GM12878 (cell line): Measurements from ENCODE around the gene BHLHA15. TPM values are rescaled to one million over a fixed set of nuclear protein-coding genes. Genes with fewer than 3 reads are reported as not detected.

Experiments used
- ATAC-seq: fragments of 200-7000 bp; cut with Tn5 transposase; 3 replicates; pipeline ENCODE4 v1.9.1; 2020; ENCODE audit warnings: mild to moderate bottlenecking, moderate library complexity
- BruUV-seq: library from RNA; stranded (reverse); fragments of 400-500 nt; replicated peaks from 2 replicates; lab custom pipeline; 2021; lab: Mats Ljungman, UMichigan
- CTCF ChIA-PET: fragments of 300-600 bp; sonication (Branson Sonifier 250); formaldehyde crosslinking; extraction: SDS; loops from one replicate; lab custom pipeline; 2021; ENCODE audit warnings: inconsistent platforms; lab: Yijun Ruan, JAX
- POLR2A ChIA-PET: fragments of 350-600 bp; formaldehyde crosslinking; extraction: SDS; loops from one replicate; lab custom pipeline; 2021; ENCODE audit warnings: inconsistent platforms; lab: Charles Lee
- RAD21 ChIA-PET: fragments of 300-600 bp; sonication (Branson Sonifier 250); formaldehyde crosslinking; loops from one replicate; lab custom pipeline; 2023; ENCODE audit warnings: antibody characterized with exemption; ENCODE audit not compliant: unreplicated experiment; lab: Charles Lee
- SMC1A ChIA-PET: fragments of 300-600 bp; sonication (Branson Sonifier 250); formaldehyde crosslinking; loops from one replicate; lab custom pipeline; 2023; ENCODE audit not compliant: unreplicated experiment, uncharacterized antibody; lab: Charles Lee
- DNase-seq: peaks from one replicate; pipeline ENCODE4 v3.0.0-alpha.2; 2011; ENCODE audit warnings: low read depth, low spot score
- FAIRE-seq: peaks from 3 replicates; lab custom pipeline; 2011; peaks lifted over from hg19 to GRCh38; lab: Jason Lieb, UNC
- H2AFZ ChIP-seq: 2 replicates; pipeline ENCODE4 v1.6.0; 2011; ENCODE audit warnings: low read depth, low read length, control low read depth; ENCODE audit not compliant: control insufficient read depth
- H3K27ac ChIP-seq: 2 replicates; pipeline ENCODE4 v1.5.1; 2011; ENCODE audit warnings: control low read depth; ENCODE audit not compliant: control insufficient read depth, insufficient read depth
- H3K27me3 ChIP-seq, 2 experiments: replicated peaks in 1 of 2; 2 replicates each; pipeline versions ENCODE4 v1.6.0 to v1.6.1; 2011; ENCODE audit warnings: low read length in 1 of 2; ENCODE audit not compliant: control insufficient read depth in 2 of 2, insufficient read depth in 2 of 2
- H3K36me3 ChIP-seq, 2 experiments: 2 replicates each; pipeline ENCODE4 v1.5.1; 2011; ENCODE audit warnings: low read length in 1 of 2; ENCODE audit not compliant: control insufficient read depth in 2 of 2, insufficient read depth in 2 of 2
- H3K4me1 ChIP-seq: 2 replicates; pipeline ENCODE4 v1.6.1; 2011; ENCODE audit warnings: mild to moderate bottlenecking, low read length, moderate library complexity, mixed read lengths; ENCODE audit not compliant: control insufficient read depth, insufficient read depth
- H3K4me2 ChIP-seq: 2 replicates; pipeline ENCODE4 v1.6.0; 2011; ENCODE audit warnings: control low read depth; ENCODE audit not compliant: control insufficient read depth, insufficient read depth
- H3K4me3 ChIP-seq: fragments of 200-600 bp; sonication (generic); 2 replicates; pipeline ENCODE4 v1.5.1; 2016
- H3K79me2 ChIP-seq: 2 replicates; pipeline ENCODE4 v1.6.0; 2011; ENCODE audit warnings: low read length; ENCODE audit not compliant: control insufficient read depth, insufficient read depth
- H3K9ac ChIP-seq: 2 replicates; pipeline ENCODE4 v1.8.0; 2011; ENCODE audit warnings: low read length, control low read depth, mixed read lengths; ENCODE audit not compliant: control insufficient read depth, insufficient read depth
- H3K9me3 ChIP-seq: replicated peaks from 3 replicates; pipeline ENCODE4 v1.5.1; 2011; ENCODE audit warnings: mild to moderate bottlenecking, low read length; ENCODE audit not compliant: control insufficient read depth, insufficient read depth
- H4K20me1 ChIP-seq: 2 replicates; pipeline ENCODE4 v1.6.0; 2011; ENCODE audit not compliant: control insufficient read depth, insufficient read depth
- ATF7 ChIP-seq: fragments of 450-650 bp; IDR thresholded peaks from 2 replicates; pipeline ENCODE4 v1.6.1; 2016; ENCODE audit warnings: low read depth, mild to moderate bottlenecking
- KAT2A ChIP-seq: conservative IDR thresholded peaks from 2 replicates; pipeline ENCODE4 v1.6.1; 2011; ENCODE audit warnings: low read depth, low read length; ENCODE audit not compliant: control insufficient read depth
- MEF2A ChIP-seq: IDR thresholded peaks from 2 replicates; pipeline ENCODE4 v1.6.1; 2011; ENCODE audit warnings: low read depth, mild to moderate bottlenecking, low read length, moderate library complexity; ENCODE audit not compliant: insufficient read depth
- POLR2AphosphoS2 ChIP-seq: IDR thresholded peaks from 2 replicates; pipeline ENCODE4 v1.6.1; 2011; ENCODE audit warnings: low read depth, mild to moderate bottlenecking, low read length, improper control_type of control experiment, moderate library complexity
- RAD21 ChIP-seq: IDR thresholded peaks from 2 replicates; pipeline ENCODE4 v1.6.1; 2011; ENCODE audit warnings: mild to moderate bottlenecking, low read depth, low read length, moderate library complexity; ENCODE audit not compliant: insufficient read depth
- TARDBP ChIP-seq: IDR thresholded peaks from 2 replicates; pipeline ENCODE4 v1.6.1; 2016; ENCODE audit warnings: borderline replicate concordance
- WRNIP1 ChIP-seq: IDR thresholded peaks from 2 replicates; pipeline ENCODE4 v1.6.1; 2011; ENCODE audit warnings: low read depth, low read length, improper control_type of control experiment, borderline replicate concordance
- ZBTB40 ChIP-seq: fragments of 450-650 bp; IDR thresholded peaks from 2 replicates; pipeline ENCODE4 v1.6.1; 2016; ENCODE audit warnings: mild to moderate bottlenecking, moderate library complexity, borderline replicate concordance
- WGBS: methylation state at CpG from one replicate; pipeline ENCODE4 v1.1.6; 2016; ENCODE audit warnings: low lambda C conversion rate; ENCODE audit not compliant: insufficient replicate concordance, insufficient coverage; ENCODE audit errors: missing lambda C conversion rate; 5-methylcytosine and 5-hydroxymethylcytosine counted together
- in situ Hi-C: fragments of 300-500 bp; cut with MboI; formaldehyde crosslinking; loops from 9 replicates; pipeline ENCODE4 v1.14.3; 2018; ENCODE audit warnings: mixed read lengths
- intact Hi-C: fragments of 100-400 bp; cut with micrococcal nuclease; formaldehyde crosslinking; loops from one replicate; pipeline ENCODE4 v1.14.2; 2022; ENCODE audit not compliant: unreplicated experiment
- polyA plus RNA-seq, 11 experiments: library from polyadenylated mRNA; depleted of rRNA in 4 of 11; unstranded in 6 of 11; stranded (reverse) in 5 of 11; fragments of >200 nt; fragmentation: Nextera tagmentation in 4 of 11; fragmentation: Illumina TruSeq in 1 of 11; extraction: Ambion mirVana in 4 of 11; extraction: Trizol in 1 of 11; gene quantifications; 1 replicate in 1 of 11; 2 replicates in 10 of 11; pipeline versions ENCODE4 v1.2.1 to v1.2.3, GENCODE V29; 2011 to 2016; ENCODE audit warnings: inconsistent platforms in 2 of 11, missing spikeins in 2 of 11, low read depth in 1 of 11
- total RNA-seq, 4 experiments: library from RNA; depleted of rRNA in 3 of 4; stranded (reverse); fragments of >200 nt in 3 of 4; fragmentation: Illumina TruSeq in 1 of 4; extraction: Trizol in 1 of 4; gene quantifications; 2 replicates each; pipeline versions ENCODE4 v1.2.1 to v1.2.3, GENCODE V29; 2013 to 2021

BHLHA15 gene
- total and polyA plus RNA-seq, 10 of the 15 experiments (the other 5 are each of a cell fraction or from before 2014, with no cell fraction given), result 0.54 to 4.2 (median 2.5) TPM; not detected in 4

GRCh38 chr7:98249106-98249505, 37.9 kb downstream of the BHLHA15 start:
- 71% methylated on average over 6 of the region's 6 CpGs for WGBS
- intact Hi-C loops, result no loop called here
- Histone ChIP-seq H3K4me1 (peaks cover 10% of the 10 kb centered on the region), H4K20me1 (no peaks in the 10 kb centered on the region), H3K4me3 (no peak overlapping the region), H3K79me2 (peaks cover 10% of the 10 kb centered on the region), H3K9me3 (no peaks in the 10 kb centered on the region), H3K36me3 (no peaks in the 10 kb centered on the region), H3K27me3 (no peaks in the 10 kb centered on the region), H3K27ac (no peak overlapping the region), H2AFZ (no peak overlapping the region), H3K4me2 (no peak overlapping the region), H3K9ac (no peak overlapping the region)
- ATAC-seq (no peak), FAIRE-seq (no peak), DNase-seq (no peak)
- SMC1A ChIA-PET, result no interaction called here
- in situ Hi-C loops, result no loop called here
- no TSS peak for BruUV-seq
- no peak for TF ChIP-seq WRNIP1
- POLR2A ChIA-PET, result no interaction called here
- CTCF ChIA-PET, result interaction anchor here (1.1 kb wide), 1 partner anchor 81 kb away, joined by 3 read pairs; no protein-coding TSS in a partner anchor
- RAD21 ChIA-PET, result interaction anchor here (2.7 kb wide), 1 partner anchor 81 kb away, joined by 14 read pairs; no protein-coding TSS in a partner anchor

GRCh38 chr7:98250789-98251188, 39.5 kb downstream of the BHLHA15 start:
- peak; percentile 32 for ATAC-seq
- peak; percentile 23 for FAIRE-seq
- CTCF ChIA-PET, result interaction anchor here (0.7 to 2.1 kb wide), 13 partner anchors 9 to 229 kb away, joined by 3 to 11 read pairs (median 5); partner anchors contain the start of genes BAIAP2L1 and LMTK2
- TF ChIP-seq ZBTB40 (no peak; the same call in 1 of the 2 replicates), POLR2AphosphoS2 (no peak), ATF7 (no peak), RAD21 (0 out of 2 replicates have a peak, but pooled peaks have one; percentile 11), TARDBP (no peak), WRNIP1 (no peak), MEF2A (no peak), KAT2A (no peak)

More at GRCh38 chr7:98250789-98251188, 39.5 kb downstream of the BHLHA15 start:
- Histone ChIP-seq H3K79me2 (peaks cover 10% of the 10 kb centered on the region), H2AFZ (peak overlapping the region; percentile 95), H3K4me3 (peak overlapping the region; percentile 83), H3K9ac (peak overlapping the region; percentile 63), H3K27me3 (no peaks in the 10 kb centered on the region), H3K4me2 (peak overlapping the region; percentile 84), H3K36me3 (no peaks in the 10 kb centered on the region), H3K9me3 (no peaks in the 10 kb centered on the region), H3K27ac (peak overlapping the region; percentile 59), H4K20me1 (no peaks in the 10 kb centered on the region), H3K4me1 (peaks cover 10% of the 10 kb centered on the region)
- in situ Hi-C loops (no loop called here), intact Hi-C loops (no loop called here)
- POLR2A ChIA-PET, result interaction anchor here (0.7 to 1.3 kb wide), 3 partner anchors 11 to 154 kb away, joined by 3 to 5 read pairs (median 3); no protein-coding TSS in a partner anchor
- 0% methylated on average over 3 of the region's 3 CpGs for WGBS
- RAD21 ChIA-PET, result interaction anchor here (0.7 to 3.7 kb wide), 11 partner anchors 32 to 229 kb away, joined by 3 to 19 read pairs (median 5); partner anchors contain the start of gene BAIAP2L1
- TSS peak; percentile 77 for BruUV-seq
- DNase-seq, result no peak
- SMC1A ChIA-PET, result interaction anchor here (0.6 to 2.4 kb wide), 11 partner anchors 10 to 230 kb away, joined by 3 to 9 read pairs (median 4); partner anchors contain the start of gene BAIAP2L1
